HG02763 (cell line): ENCODE measurements around the gene WWP2.
"Not testable (repeated sequence)": the region's sequence is repeated elsewhere in the genome, so short reads cannot be mapped to it uniquely, and the experiment has no call there.

Experiments
- ATAC-seq: cut with Tn5 transposase; IDR thresholded peaks from one replicate; pipeline ENCODE4 v1.9.1; 2021; ENCODE audit warnings: mild to moderate bottlenecking, moderate library complexity; ENCODE audit not compliant: unreplicated experiment

The WWP2 gene

GRCh38 chr16:69853481-69853880, 91.3 kb downstream of the WWP2 start:
- ATAC-seq: no peak

GRCh38 chr16:69854776-69855175, 92.6 kb downstream of the WWP2 start:
- ATAC-seq: not testable (repeated sequence)

GRCh38 chr16:69855592-69855991, 93.5 kb downstream of the WWP2 start:
- ATAC-seq: no peak

GRCh38 chr16:69858191-69859104, 96.3 kb downstream of the WWP2 start:
- no peak for ATAC-seq

- no peak for ATAC-seq
These were observed 97.2 kb downstream of the WWP2 start for GRCh38 chr16:69859105-69859989.

GRCh38 chr16:69860233-69861231, 98.4 kb downstream of the WWP2 start:
- no peak for ATAC-seq

- no peak for ATAC-seq
These were observed 99.3 kb downstream of the WWP2 start for GRCh38 chr16:69861292-69862030.

GRCh38 chr16:69863401-69864281, 101.5 kb downstream of the WWP2 start:
- no peak for ATAC-seq

GRCh38 chr16:69865701-69866100, 103.6 kb downstream of the WWP2 start:
- no peak for ATAC-seq

- no peak for ATAC-seq
These were observed 105.8 kb downstream of the WWP2 start for GRCh38 chr16:69867784-69868560.

GRCh38 chr16:69870761-69871160, 108.6 kb downstream of the WWP2 start:
- ATAC-seq: no peak

- ATAC-seq: no peak
These were observed 109.6 kb downstream of the WWP2 start for GRCh38 chr16:69871708-69872107.

GRCh38 chr16:69872888-69873287, 110.8 kb downstream of the WWP2 start:
- ATAC-seq: no peak

- ATAC-seq: no peak
These were observed 111.7 kb downstream of the WWP2 start for GRCh38 chr16:69873783-69874182.

- ATAC-seq: no peak
These were observed 112.1 kb downstream of the WWP2 start for GRCh38 chr16:69874271-69874670.

GRCh38 chr16:69880640-69881133, 118.6 kb downstream of the WWP2 start:
- no peak for ATAC-seq

GRCh38 chr16:69881141-69881540, 119.0 kb downstream of the WWP2 start:
- no peak for ATAC-seq

GRCh38 chr16:69883744-69884143, 121.6 kb downstream of the WWP2 start:
- ATAC-seq: no peak
